ENCODE data around the gene TPST2.

GRCh38 chr22:26565889-26566288 lies 24.0 kb downstream of the TPST2 start:
- TF ChIP-seq CTCF (IDR thresholded peaks at IDR 0.05 in 2 of 3, conservative IDR thresholded peaks at IDR 0.05 in 1 of 3; ENCODE audit: control insufficient read depth in 2 of 3, extremely low read depth in 1 of 3, insufficient read depth in 1 of 3, low read depth in 3 of 3, low read length in 3 of 3) (no peak), ZNF592 (IDR thresholded peaks at IDR 0.05) (no peak), POLR2A (IDR thresholded peaks at IDR 0.05; ENCODE audit: low read depth, low read length) (no peak), ETV6 (conservative IDR thresholded peaks at IDR 0.05 in 1 of 2, IDR thresholded peaks at IDR 0.05 in 1 of 2; ENCODE audit: borderline replicate concordance in 1 of 2, low read depth in 1 of 2) (no peak), NFXL1 (IDR thresholded peaks at IDR 0.05; ENCODE audit: borderline replicate concordance) (no peak), NFYB (IDR thresholded peaks at IDR 0.05; ENCODE audit: insufficient read depth, low read depth, low read length) (no peak), EZH2 (IDR thresholded peaks at IDR 0.05; ENCODE audit: borderline replicate concordance, control insufficient read depth, low read depth, low read length) (no peak), NBN (IDR thresholded peaks at IDR 0.05) (no peak), EP300 (IDR thresholded peaks at IDR 0.05; ENCODE audit: borderline replicate concordance in 1 of 2, control insufficient read depth in 1 of 2, low read depth in 2 of 2, low read length in 2 of 2) (no peak)
